Type B pancreatic cell (in vitro differentiated cells): ENCODE measurements around the gene MSRB3. TPM values are rescaled to one million over a fixed set of nuclear protein-coding genes. Genes with fewer than 3 reads are reported as not detected.
"Not testable (repeated sequence)": the region's sequence is repeated elsewhere in the genome, so short reads cannot be mapped to it uniquely, and the experiment has no call there.

ENCODE experiments used
- DNase-seq: peaks from one replicate; pipeline ENCODE4 v3.0.0; 2021; ENCODE audit warnings: mixed read lengths; ENCODE audit not compliant: unreplicated experiment; ENCODE audit errors: extremely low spot score
- H3K27ac Mint-ChIP-seq: 2 replicates; pipeline ENCODE4 v1.8.0; 2021; ENCODE audit warnings: mild to moderate bottlenecking, mixed read lengths
- H3K27me3 Mint-ChIP-seq: 2 replicates; pipeline ENCODE4 v1.8.0; 2021; ENCODE audit warnings: mixed read lengths
- H3K36me3 Mint-ChIP-seq: 2 replicates; pipeline ENCODE4 v1.8.0; 2021; ENCODE audit warnings: mixed read lengths
- H3K4me1 Mint-ChIP-seq: one replicate; pipeline ENCODE4 v1.8.0; 2021; ENCODE audit warnings: mixed read lengths; ENCODE audit not compliant: unreplicated experiment
- H3K4me3 Mint-ChIP-seq: 2 replicates; pipeline ENCODE4 v1.8.0; 2021; ENCODE audit warnings: mild to moderate bottlenecking, mixed read lengths
- H3K9me3 Mint-ChIP-seq: 2 replicates; pipeline ENCODE4 v1.8.0; 2021; ENCODE audit warnings: mixed read lengths
- CTCF ChIP-seq: fragments of 200-600 bp; sonication (generic); conservative IDR thresholded peaks from 2 replicates; pipeline ENCODE4 v1.5.0; 2021; ENCODE audit warnings: antibody characterized with exemption, mild to moderate bottlenecking
- total RNA-seq: library from RNA; stranded (reverse); gene quantifications from 2 replicates; pipeline ENCODE4 v1.2.1, GENCODE V29; 2021; ENCODE audit warnings: low replicate concordance

MSRB3 gene
- total RNA-seq, 1 donor from 2014 or later, result 12.8 TPM

- no peak for TF ChIP-seq CTCF
- no peak for DNase-seq
- H3K36me3 Mint-ChIP-seq, result no peaks in the 10 kb centered on the region
- no peaks in the 10 kb centered on the region for H3K27me3 Mint-ChIP-seq
- no peak overlapping the region for H3K4me3 Mint-ChIP-seq
- no peaks in the 10 kb centered on the region for H3K9me3 Mint-ChIP-seq
- no peak overlapping the region for H3K27ac Mint-ChIP-seq
- H3K4me1 Mint-ChIP-seq, result peaks cover 20% of the 10 kb centered on the region
Observed at GRCh38 chr12:65466911-65467310, 188.4 kb downstream of the MSRB3 start.

- H3K4me1 Mint-ChIP-seq, result peaks cover 11% of the 10 kb centered on the region
- no peaks in the 10 kb centered on the region for H3K9me3 Mint-ChIP-seq
- no peak for TF ChIP-seq CTCF
- H3K36me3 Mint-ChIP-seq, result no peaks in the 10 kb centered on the region
- no peak overlapping the region for H3K4me3 Mint-ChIP-seq
- H3K27me3 Mint-ChIP-seq, result no peaks in the 10 kb centered on the region
- no peak overlapping the region for H3K27ac Mint-ChIP-seq
- DNase-seq, result no peak
Observed at GRCh38 chr12:65470256-65470655, 191.8 kb downstream of the MSRB3 start.

GRCh38 chr12:65472079-65472478 lies 193.6 kb downstream of the MSRB3 start:
- H3K9me3 Mint-ChIP-seq, result no peaks in the 10 kb centered on the region
- no peaks in the 10 kb centered on the region for H3K27me3 Mint-ChIP-seq
- no peaks in the 10 kb centered on the region for H3K36me3 Mint-ChIP-seq
- no peak for TF ChIP-seq CTCF
- no peak overlapping the region for H3K27ac Mint-ChIP-seq
- peaks cover 7% of the 10 kb centered on the region for H3K4me1 Mint-ChIP-seq
- DNase-seq, result no peak
- no peak overlapping the region for H3K4me3 Mint-ChIP-seq

GRCh38 chr12:65474831-65475230 lies 196.3 kb downstream of the MSRB3 start:
- TF ChIP-seq CTCF, result no peak
- Mint-ChIP-seq H3K36me3 (no peaks in the 10 kb centered on the region), H3K9me3 (no peaks in the 10 kb centered on the region)

GRCh38 chr12:65477721-65478120 lies 199.2 kb downstream of the MSRB3 start:
- H3K27ac Mint-ChIP-seq, result no peak overlapping the region
- H3K36me3 Mint-ChIP-seq, result no peaks in the 10 kb centered on the region
- peaks cover 5% of the 10 kb centered on the region for H3K9me3 Mint-ChIP-seq
- no peak for TF ChIP-seq CTCF
- no peaks in the 10 kb centered on the region for H3K27me3 Mint-ChIP-seq
- no peak for DNase-seq
- H3K4me3 Mint-ChIP-seq, result no peak overlapping the region
- no peaks in the 10 kb centered on the region for H3K4me1 Mint-ChIP-seq

More at GRCh38 chr12:65474831-65475230, 196.3 kb downstream of the MSRB3 start:
- H3K27ac Mint-ChIP-seq, result no peak overlapping the region
- peaks cover 7% of the 10 kb centered on the region for H3K4me1 Mint-ChIP-seq
- H3K4me3 Mint-ChIP-seq, result no peak overlapping the region
- H3K27me3 Mint-ChIP-seq, result no peaks in the 10 kb centered on the region
- DNase-seq, result no peak

GRCh38 chr12:65483891-65484516 lies 205.5 kb downstream of the MSRB3 start:
- H3K9me3 Mint-ChIP-seq, result peaks cover 12% of the 10 kb centered on the region
- not testable (repeated sequence) for H3K27ac Mint-ChIP-seq, H3K4me1 Mint-ChIP-seq

More at GRCh38 chr12:65483891-65484516, 205.5 kb downstream of the MSRB3 start:
- not testable (repeated sequence) for H3K4me3 Mint-ChIP-seq, DNase-seq, H3K27me3 Mint-ChIP-seq
- H3K36me3 Mint-ChIP-seq, result peaks cover 10% of the 10 kb centered on the region
